HPDE6-E6E7 (cell line): ENCODE data around the gene ARHGAP22.

Experiments used
- DNase-seq: peaks from one replicate; pipeline ENCODE4 v3.0.0; 2011; ENCODE audit warnings: missing footprints; ENCODE audit errors: extremely low spot score

The ARHGAP22 gene

DNA sequence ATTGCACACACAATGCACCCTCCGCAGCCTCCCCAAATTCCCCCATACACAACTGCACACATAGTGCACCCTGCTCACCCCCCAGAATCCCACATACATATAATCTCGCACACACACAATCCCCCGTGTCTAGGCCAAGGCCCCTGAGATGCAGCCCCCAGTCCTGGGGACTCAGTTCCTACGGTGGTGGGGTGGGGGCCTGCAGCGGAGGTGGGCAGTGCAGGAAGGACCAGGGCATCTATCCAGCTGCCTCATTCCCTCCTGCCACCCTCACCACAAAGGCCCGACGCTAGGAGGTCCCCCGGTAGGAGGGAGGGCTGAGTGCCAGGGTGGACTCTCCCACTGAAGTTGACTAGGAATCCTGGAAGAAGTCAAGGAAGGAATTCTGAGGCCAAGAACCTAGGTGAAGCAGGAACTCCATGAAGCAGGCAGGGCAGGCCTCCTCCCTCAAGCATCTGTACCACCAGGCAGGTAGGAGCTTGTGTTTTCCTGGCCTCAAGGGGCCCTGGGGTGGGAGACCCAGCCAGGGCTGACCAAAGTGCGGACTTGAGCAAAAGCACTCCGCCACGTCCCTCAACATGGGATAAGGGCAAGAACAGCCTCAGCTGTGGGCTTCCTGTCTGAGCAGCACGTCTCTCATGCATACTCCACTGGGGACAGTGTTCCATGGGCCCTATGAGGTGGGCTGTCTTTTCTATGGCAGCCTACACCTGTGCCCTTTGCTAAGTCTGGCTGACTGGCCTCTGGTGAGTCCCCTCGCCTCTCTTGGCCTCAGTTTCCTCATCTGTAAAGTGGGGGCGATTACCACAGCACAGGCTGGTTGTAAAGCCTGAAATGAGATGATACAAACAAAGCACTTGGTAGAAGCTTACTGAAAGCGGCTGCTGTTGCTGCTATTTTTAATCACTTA lies 152.6 kb downstream of the ARHGAP22 start:
- no peak for DNase-seq

DNA sequence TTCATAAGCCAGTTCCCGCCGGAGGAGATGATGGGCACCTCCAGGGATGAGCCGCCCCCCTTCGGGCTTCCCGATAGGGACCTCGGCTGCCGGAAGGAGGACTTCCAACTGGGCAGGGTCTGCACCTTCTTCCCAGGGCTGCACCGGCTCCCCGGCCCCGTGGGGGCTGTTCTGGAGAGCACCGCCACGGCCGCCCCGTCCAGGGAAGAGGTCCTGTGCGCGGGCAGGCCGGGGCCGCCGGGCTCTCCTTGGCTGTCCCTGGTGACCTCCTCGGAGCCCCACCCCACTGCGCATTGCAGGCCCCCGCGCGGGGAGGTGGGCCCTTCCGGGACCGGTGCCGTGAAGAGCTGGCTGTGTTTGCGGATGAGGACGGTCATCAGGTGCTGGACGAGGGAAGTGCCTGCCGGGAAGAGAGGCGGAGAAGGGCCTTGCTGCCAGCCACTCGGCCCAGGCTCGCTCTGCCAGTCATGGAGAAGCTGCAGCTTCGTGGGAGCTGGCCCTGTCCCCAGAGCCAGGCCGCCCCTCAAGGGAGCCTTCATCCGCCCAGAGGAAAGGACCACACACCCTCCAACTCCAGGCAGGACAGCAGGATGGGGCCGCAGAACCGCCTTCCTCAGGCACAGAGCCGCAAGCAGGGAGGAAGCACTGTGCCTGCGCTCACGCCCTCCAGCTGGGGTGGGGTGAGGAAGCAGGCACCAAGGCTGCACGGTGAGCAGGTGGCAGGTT lies 154.0 kb downstream of the ARHGAP22 start:
- DNase-seq: no peak

DNA sequence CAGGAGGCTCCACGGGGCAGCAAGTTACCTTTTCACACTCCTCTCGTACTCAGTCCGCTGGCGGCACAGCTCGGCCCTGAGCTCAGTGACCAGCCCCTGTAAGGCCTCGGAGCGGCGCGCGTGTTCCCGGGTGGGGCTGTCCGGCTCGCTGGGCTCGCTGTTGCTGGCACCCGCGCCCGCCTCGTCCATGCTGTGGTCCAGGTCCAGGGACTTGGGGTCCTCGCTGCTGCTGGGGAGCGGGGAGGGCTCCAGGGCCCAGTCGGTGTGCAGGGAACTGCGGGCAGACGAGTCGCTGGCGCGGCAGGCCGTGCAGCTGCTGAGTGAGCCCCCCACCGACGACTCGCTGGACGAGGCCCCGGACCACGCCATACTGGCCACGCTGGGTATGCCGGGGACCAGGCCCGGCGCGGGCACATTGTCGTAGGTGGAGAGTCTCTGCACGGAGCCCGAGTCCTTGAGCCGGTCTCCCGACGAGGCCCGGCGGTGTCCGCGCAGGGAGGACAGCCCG lies 154.6 kb downstream of the ARHGAP22 start:
- DNase-seq: no peak

DNA sequence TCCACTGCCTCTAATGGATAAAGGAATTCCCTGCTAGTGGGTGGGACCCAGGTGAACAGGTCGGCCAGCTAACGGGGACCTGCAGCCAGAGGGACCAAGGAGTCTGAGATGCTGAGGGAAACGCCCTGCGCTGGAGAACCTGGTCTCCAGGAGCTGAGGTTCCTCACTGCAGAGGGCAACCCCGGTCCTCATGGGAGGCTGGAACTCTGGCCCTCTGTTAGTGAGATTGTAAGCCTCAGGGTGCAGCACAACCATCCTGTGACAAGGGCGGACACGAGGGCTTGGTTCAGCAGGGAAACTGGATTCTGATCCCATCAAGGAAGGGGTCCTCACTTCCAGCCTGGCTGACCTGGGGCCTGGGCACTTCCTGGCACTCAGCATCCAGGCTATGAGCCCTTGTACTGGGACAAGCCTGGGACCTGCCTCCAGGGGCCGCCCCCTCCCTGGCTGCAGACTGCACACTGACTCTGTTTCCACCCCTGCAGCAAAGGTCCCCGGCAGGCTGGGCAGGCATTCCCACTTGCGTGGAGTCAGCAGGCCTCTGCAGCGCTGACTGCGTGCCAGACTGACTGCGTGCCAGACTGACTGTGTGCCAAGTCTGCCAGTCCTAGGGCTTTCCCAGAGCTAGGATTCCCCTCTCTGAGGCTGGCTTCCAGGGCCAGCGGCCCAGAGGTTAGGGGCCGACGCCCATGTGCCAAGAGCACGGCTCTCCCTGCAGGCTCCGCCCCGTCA lies 155.2 kb downstream of the ARHGAP22 start:
- no peak for DNase-seq

DNA sequence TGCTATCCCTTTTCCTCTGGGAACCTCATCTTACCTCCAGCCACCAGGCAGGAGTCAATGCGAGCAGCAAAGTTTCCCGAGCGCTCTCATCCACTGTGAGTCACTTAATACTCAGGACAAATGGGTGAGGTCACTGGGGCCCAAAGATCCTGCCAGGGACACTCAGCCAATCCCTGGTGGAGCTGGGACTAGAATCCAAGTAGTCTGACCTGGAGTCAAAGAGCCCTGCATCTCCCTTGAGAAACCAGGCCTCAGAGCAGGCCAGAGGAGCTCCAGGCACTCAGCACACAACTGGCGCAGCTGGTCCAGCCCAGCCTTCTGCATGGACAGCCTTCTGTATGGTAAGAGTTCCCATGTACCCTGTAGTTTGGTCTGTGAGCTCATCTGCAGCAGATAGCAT lies 156.1 kb downstream of the ARHGAP22 start:
- no peak for DNase-seq

DNA sequence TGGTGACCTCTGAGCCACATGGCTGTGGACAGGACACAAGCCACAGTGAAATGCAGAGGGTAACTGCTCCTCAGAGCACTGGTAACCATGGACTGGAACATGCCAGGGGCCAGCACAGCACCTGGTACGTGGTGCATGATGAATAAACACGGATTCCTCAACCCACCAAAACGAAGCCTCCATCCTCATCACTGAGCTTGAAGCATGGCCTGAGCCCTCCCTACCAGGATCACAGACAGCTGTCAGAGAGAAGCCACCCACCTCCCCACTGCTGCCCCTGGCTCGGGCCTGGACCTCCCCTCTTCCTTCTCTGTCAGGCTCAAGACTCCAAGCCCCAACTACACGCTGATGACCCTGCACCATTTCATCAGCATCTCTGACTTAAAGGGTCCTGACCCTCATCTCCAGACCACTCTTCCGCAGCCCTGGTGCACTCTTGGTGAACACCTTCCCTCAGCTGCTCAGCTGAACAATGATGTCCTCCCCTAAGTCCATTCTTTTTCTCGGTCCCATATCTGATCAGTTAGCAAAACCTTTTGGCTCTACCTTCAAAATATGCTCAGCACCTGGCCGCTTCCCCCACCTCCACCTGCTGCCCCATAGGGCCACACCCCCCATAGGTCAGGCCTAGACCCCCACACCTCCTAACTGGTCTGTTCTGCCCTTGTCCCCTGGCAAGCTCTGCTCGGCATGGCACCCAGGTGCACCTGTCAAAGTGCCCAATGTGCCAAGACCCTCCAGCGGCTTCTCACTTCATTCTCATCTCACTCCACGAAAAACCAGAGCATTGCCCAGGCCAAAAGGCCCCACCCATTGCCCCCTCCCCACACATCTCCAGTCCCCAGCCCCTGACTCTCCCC lies 157.3 kb downstream of the ARHGAP22 start:
- no peak for DNase-seq

DNA sequence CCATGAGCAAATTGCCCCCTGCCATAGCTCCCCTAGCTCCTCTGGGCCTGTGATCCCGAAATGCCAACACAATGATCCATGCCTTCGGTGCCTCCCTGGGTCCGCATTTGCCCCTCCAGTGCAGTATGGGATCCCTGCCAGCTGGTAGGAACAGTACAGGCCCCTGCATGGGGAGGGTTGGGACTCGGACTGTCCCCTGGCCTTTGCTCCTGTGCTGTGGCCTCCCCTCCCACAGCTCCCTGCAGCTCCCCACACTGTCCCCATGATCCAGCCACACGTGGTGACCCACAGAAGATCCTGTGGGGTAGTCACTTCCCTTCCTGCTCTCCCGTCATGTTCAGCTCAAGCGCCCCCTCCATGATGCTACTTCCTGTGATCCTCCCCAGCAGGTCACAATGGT lies 158.1 kb downstream of the ARHGAP22 start:
- no peak for DNase-seq

DNA sequence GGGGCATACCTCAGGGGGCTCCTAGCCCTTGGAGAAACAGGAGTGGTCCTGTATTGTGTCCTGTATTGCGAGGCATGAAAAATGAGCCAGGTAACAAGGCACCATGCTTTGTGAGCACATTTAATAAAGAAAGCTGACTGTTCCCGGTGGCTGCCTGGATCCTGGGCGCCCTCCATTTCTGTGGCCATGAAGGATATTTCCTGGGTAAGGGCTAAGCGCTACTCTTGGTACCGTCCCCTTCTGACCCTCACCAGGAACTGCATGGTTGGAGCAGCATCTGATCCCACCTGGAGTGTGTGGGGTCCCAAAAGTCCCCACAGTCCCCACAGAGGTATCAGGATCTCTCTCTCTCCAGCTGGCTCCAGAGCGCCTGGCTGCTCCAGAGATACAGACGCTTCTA lies 158.9 kb downstream of the ARHGAP22 start:
- no peak for DNase-seq

DNA sequence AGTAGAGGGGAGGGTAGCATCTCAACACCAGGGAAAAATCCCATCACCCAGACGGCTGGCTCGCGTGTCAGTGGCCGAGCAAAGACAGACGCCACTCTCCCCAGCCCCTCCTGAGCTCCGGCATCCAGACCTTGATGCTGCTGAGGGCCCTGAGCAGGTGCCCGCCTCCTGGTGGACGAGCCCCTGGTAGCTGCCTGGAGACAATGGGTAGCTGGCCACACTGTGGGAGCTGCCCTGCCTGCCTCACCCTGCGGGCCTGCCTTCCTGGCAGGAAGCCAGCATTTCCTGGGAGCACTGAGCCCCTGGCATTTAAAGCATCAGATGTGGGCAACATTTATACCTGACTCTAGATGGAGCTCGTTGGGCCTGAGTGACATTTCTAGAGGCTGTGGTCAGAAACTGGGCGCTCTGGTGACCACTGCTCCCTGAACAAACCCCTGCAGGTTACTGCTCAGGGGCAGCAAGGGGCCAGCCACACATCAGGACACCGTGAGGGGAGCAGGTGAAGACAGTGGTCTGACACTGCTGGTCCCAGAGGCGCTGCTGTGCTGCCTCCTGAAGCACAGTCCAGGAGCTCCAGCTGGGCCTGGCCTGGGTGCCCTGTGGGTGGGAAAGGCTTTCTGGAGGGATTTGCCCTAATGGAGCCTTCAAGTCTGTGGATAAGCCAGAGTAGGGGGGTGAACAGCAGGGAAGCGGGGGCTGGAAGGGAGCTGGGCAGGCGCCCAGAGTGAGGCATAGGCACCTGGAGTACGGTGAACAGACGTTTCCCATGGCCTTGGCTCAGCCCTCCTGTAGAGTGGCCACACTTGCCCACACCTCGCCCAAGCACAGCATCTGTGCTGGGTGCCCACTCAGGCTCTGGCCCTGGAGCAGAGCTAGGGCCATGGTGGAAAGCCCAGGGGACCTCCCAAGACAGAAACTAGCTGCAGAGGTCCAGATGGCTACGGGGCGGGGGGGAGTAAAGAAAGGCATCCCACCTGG lies 159.7 kb downstream of the ARHGAP22 start:
- DNase-seq: no peak

DNA sequence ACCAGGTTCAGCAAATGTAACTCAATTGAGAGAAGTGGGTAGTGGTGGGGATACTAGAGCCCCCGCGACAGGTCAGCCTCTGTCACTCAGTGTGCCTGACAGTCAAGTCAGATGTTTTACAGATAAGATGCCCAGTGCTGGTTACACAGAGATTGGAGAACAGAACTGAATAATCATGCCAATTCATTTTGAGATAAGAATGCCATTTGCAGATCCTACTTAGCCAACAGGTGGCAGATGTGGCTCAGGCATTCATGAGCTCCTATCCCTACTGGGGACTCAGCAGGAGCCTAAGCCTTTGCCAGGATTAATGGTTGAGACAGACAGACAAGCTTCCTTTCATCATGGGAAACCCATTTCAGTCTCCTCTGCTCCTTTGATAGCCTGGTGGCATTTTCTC lies 160.6 kb downstream of the ARHGAP22 start:
- no peak for DNase-seq

DNA sequence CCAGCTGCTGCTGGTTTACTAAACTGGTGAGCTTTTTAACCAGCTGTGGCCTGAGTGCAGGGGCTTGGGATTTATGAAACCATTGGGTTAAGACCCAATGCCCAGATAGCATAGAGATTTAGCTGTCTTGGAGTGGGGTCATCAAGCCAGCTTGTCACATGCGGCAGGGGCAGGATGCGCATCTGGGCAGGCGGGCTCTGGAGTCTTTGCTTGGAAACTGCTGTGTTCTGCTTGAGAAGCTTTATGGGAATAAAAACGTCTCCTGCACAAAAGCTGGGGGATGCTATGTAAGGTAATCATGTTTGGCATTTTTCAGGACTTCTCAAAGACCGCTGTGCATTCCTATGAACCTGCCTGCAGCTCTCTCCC lies 162.1 kb downstream of the ARHGAP22 start:
- no peak for DNase-seq

DNA sequence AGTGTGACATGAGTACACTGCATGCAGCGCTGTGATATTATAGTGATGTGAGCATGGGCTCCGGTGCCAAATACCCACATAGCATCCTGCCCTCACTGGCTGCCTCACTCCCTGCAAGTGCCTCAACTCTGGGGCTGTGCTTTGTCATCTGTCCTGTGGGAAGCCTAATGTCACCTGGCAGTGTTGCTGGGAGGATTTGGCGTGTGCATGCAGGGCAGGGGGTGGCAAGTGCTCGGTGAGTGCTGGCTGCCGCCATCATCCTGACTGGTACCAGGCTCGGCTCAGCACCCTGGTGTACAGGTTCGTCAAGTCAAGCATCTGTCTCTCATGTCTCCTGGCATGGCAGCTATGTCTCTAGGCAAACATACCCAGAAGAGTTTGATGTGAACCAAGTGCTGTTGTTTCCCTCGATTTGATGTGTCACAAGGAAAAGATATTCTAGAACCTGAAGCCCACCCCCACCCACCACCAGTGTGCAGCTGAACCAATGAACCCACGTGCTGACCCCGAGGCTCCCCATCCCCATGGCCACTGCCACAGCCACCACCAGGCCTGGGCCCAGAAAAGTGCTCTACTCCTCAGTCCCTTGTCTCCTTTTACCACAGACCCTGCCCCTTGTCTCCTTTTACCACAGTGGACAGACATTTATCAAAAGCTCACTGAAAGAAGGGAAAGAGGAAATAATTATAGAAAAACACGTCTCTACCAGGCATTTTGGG lies 162.6 kb downstream of the ARHGAP22 start:
- DNase-seq: no peak

DNA sequence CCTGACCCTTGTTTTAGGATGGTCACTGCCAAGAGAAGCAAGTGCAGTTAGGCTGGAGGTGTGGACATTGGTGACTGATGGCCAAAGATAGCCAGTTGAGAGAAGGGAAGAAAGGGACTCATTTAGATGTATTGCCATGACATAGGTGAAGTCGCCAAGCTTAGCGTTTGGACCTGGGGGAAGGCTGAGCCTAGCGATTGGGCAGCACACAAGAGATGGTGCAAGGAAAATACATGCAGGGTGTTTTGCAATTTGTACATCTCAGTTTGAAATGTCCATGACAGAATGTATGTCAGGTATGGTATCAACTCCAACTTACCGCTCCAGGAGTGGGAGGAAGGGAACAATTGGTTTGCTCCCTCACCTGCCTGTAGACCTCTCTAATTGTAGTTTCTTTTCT lies 164.1 kb downstream of the ARHGAP22 start:
- DNase-seq: no peak

DNA sequence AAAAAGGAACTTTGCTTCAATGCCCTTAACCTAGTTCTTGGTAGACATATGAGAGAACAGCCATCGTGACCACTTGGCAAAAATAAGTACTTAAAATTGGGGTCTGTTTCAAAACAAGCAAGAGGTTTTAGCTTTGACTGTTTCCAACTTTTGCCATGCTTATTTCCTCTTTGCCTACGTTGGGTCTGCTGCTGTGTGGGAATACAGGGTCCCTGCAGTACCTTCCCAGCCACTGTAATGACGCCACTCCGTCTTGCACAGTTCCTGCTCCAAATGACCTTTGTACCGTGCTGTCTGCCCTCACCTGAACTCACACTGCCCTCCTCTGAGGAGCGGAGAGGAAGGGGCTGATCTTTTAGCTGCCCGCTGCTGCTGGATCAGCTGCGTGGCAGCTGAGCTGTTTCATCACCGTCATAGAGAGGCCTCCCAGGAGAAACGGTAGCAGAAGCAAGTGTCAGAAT lies 165.3 kb downstream of the ARHGAP22 start:
- no peak for DNase-seq

DNA sequence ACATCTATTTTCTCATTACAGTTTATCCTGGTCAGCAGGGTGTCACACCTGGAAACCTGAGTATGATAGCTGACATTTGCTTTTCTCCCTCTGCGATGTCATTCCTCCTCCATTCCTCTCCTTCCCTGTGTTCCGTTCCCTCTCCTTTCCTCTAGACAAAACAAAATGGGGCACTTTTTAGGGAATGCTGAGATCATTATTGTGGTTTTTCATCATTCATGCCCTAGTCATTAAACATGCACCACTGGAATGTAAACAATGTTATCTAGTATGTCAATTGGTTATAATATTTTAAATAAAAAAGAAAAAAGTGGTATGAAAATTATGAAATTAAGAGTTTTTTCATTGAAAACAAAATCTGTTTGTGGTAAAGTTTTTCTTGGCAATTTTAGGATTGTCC lies 165.8 kb downstream of the ARHGAP22 start:
- no peak for DNase-seq

DNA sequence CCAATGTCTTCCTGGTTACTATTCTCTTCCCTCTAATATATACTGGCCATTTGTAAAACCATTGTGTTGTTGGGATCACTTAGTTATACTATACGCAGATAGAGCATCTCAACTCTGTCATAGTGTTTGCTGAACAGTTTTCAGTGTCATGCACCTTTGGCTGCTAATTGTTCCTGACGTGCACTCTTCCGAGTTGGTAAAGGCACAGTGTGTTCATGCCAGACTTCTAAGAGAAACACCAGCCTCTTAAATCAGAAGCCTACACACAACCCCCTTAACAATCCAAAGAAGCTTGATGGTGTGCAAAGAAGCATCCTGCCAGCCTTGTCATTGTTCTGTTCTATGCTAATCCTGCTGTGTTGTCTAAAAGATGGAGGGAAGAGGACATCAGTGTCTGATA lies 167.3 kb downstream of the ARHGAP22 start:
- DNase-seq: no peak

DNA sequence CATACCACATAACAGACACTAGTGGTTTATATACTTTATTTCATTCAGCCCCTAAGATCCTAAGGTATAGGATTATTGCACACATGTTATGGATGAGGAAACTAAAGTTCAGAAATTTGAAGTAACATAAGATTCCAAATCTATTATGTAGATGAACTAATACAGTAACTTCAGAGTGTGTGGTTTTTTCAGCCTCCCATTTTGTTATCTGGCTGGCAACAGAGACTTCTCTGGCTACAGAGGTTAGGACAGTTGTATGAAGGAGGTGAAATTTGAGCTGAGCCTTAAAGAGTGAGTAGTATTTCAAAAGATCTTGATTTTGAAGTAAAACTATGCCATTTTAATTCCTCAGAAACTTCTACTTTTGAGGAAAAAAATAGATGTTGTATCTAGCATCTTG lies 173.0 kb downstream of the ARHGAP22 start:
- no peak for DNase-seq

DNA sequence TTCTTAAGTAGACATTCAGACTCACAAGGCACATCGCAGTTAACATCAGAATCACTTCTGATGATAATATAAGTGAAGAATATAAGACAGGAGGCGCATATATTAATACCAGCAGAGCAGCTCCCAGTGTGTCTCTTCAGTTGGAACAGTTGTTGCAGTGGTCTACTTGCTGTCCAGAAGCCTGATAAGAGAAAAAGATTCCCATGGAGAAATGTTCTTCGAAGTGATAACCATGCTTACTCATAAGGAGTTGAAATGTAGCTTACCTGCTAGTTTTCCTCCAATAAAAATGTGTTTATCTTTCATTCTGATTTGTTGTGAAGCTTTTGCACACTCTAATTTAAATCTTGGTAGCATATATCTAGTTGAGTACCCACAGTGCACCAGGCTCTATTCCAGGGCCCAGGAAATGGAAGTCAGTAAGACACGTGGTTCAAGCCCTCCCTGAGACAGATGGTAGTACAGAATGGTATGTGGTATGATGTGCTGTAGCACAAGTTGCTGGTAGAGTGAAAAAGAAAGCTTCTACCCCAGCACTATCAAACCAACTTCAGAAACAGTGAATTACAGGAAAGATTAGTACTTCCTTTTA lies 174.4 kb downstream of the ARHGAP22 start:
- no peak for DNase-seq

DNA sequence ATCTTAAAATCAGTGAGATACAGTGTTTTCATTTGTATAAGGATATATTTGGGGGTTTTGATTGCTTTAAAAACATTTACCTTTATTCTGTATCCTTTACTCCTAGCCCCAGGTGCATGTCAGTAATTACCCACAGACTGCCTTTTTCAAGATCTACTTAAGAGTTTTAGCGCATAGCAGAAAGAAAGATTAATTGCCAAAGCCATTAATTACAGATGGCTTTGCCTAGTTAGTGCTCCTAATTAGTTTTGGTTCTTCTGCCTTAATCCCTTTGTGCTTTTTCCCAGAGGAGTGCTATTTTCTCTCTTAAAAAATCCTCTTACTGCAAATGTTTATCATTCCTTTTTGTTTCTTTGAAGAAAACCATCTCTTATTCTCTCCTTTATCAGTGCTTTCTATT lies 175.6 kb downstream of the ARHGAP22 start:
- DNase-seq: no peak
